Measurements from ENCODE around the gene HTR3A. TPM values are rescaled to one million over a fixed set of nuclear protein-coding genes. Genes with fewer than 3 reads are reported as not detected.

The HTR3A gene
- total RNA-seq, 1 donor from 2014 or later: not detected

GRCh38 chr11:114001416-114001815 is 26.5 kb downstream of the HTR3A start:
- no peak for DNase-seq (ENCODE audit: low spot score in 2 of 2, unreplicated experiment in 2 of 2)
- Mint-ChIP-seq H3K9me3 (no peaks in the 10 kb centered on the region), H3K27me3 (ENCODE audit: low read depth) (peaks cover 74% of the 10 kb centered on the region)

GRCh38 chr11:114008331-114008730 is 33.4 kb downstream of the HTR3A start:
- Mint-ChIP-seq H3K27ac (no peak overlapping the region), H3K27me3 (ENCODE audit: low read depth) (peaks cover 64% of the 10 kb centered on the region), H3K4me3 (no peak overlapping the region), H3K36me3 (no peaks in the 10 kb centered on the region), H3K4me1 (no peaks in the 10 kb centered on the region), H3K9me3 (no peaks in the 10 kb centered on the region)
- no peak for TF ChIP-seq CTCF (IDR thresholded peaks at IDR 0.05; ENCODE audit: unreplicated experiment)
- DNase-seq (ENCODE audit: low spot score in 2 of 2, unreplicated experiment in 2 of 2): no peak

More at GRCh38 chr11:114001416-114001815, 26.5 kb downstream of the HTR3A start:
- H3K4me1 Mint-ChIP-seq: no peaks in the 10 kb centered on the region
- no peaks in the 10 kb centered on the region for H3K36me3 Mint-ChIP-seq
- H3K4me3 Mint-ChIP-seq: no peak overlapping the region
- TF ChIP-seq CTCF (IDR thresholded peaks at IDR 0.05; ENCODE audit: unreplicated experiment): no peak
- no peak overlapping the region for H3K27ac Mint-ChIP-seq

GRCh38 chr11:114010931-114011330 is 36.0 kb downstream of the HTR3A start:
- H3K27me3 Mint-ChIP-seq (ENCODE audit: low read depth): peaks cover 63% of the 10 kb centered on the region
- H3K36me3 Mint-ChIP-seq: no peaks in the 10 kb centered on the region
- no peak overlapping the region for H3K4me3 Mint-ChIP-seq
- H3K27ac Mint-ChIP-seq: no peak overlapping the region
- no peaks in the 10 kb centered on the region for H3K9me3 Mint-ChIP-seq
- no peaks in the 10 kb centered on the region for H3K4me1 Mint-ChIP-seq
- no peak for TF ChIP-seq CTCF (IDR thresholded peaks at IDR 0.05; ENCODE audit: unreplicated experiment)
- DNase-seq (ENCODE audit: low spot score in 2 of 2, unreplicated experiment in 2 of 2): no peak

- no peaks in the 10 kb centered on the region for H3K9me3 Mint-ChIP-seq
Measured at GRCh38 chr11:114011443-114011842, 36.5 kb downstream of the HTR3A start.

GRCh38 chr11:114015117-114015516 is 40.2 kb downstream of the HTR3A start:
- DNase-seq (ENCODE audit: low spot score in 2 of 2, unreplicated experiment in 2 of 2): no peak
- H3K4me1 Mint-ChIP-seq: no peaks in the 10 kb centered on the region
- no peak for TF ChIP-seq CTCF (IDR thresholded peaks at IDR 0.05; ENCODE audit: unreplicated experiment)
- no peak overlapping the region for H3K4me3 Mint-ChIP-seq
- peaks cover 43% of the 10 kb centered on the region for H3K27me3 Mint-ChIP-seq (ENCODE audit: low read depth)
- no peaks in the 10 kb centered on the region for H3K36me3 Mint-ChIP-seq
- H3K9me3 Mint-ChIP-seq: no peaks in the 10 kb centered on the region
- H3K27ac Mint-ChIP-seq: no peak overlapping the region

More at GRCh38 chr11:114011443-114011842, 36.5 kb downstream of the HTR3A start:
- H3K27ac Mint-ChIP-seq: no peak overlapping the region
- no peak for TF ChIP-seq CTCF (IDR thresholded peaks at IDR 0.05; ENCODE audit: unreplicated experiment)
- no peaks in the 10 kb centered on the region for H3K4me1 Mint-ChIP-seq
- no peak for DNase-seq (ENCODE audit: low spot score in 2 of 2, unreplicated experiment in 2 of 2)
- H3K36me3 Mint-ChIP-seq: no peaks in the 10 kb centered on the region
- peaks cover 65% of the 10 kb centered on the region for H3K27me3 Mint-ChIP-seq (ENCODE audit: low read depth)
- no peak overlapping the region for H3K4me3 Mint-ChIP-seq

- H3K4me3 Mint-ChIP-seq: no peak overlapping the region
- DNase-seq (ENCODE audit: low spot score in 2 of 2, unreplicated experiment in 2 of 2): no peak
- no peaks in the 10 kb centered on the region for H3K4me1 Mint-ChIP-seq
- no peaks in the 10 kb centered on the region for H3K9me3 Mint-ChIP-seq
- peaks cover 42% of the 10 kb centered on the region for H3K27me3 Mint-ChIP-seq (ENCODE audit: low read depth)
- no peak for TF ChIP-seq CTCF (IDR thresholded peaks at IDR 0.05; ENCODE audit: unreplicated experiment)
- H3K36me3 Mint-ChIP-seq: no peaks in the 10 kb centered on the region
- H3K27ac Mint-ChIP-seq: no peak overlapping the region
Measured at GRCh38 chr11:114016986-114017385, 42.1 kb downstream of the HTR3A start.

All from mesothelial cell of epicardium (in vitro differentiated cells).